H9 (cell line): ENCODE measurements around the gene DOCK1. TPM values are rescaled to one million over a fixed set of nuclear protein-coding genes. Genes with fewer than 3 reads are reported as not detected.

ENCODE experiments used
- DNase-seq: peaks from one replicate; pipeline ENCODE4 v3.0.0-alpha.2; 2017
- H2AFZ ChIP-seq: one replicate; pipeline ENCODE4 v1.6.1; 2013; ENCODE audit warnings: mild to moderate bottlenecking, low read length, control low read depth, moderate library complexity
- H2AK5ac ChIP-seq: 2 replicates; pipeline ENCODE4 v1.6.1; 2013; ENCODE audit warnings: low read length, control low read depth, mixed read lengths; ENCODE audit not compliant: insufficient read length
- H2BK120ac ChIP-seq: one replicate; pipeline ENCODE4 v1.6.1; 2013; ENCODE audit warnings: low read depth, mild to moderate bottlenecking, low read length, control low read depth, inconsistent platforms; ENCODE audit not compliant: poor library complexity, severe bottlenecking
- H2BK12ac ChIP-seq: 2 replicates; pipeline ENCODE4 v1.6.1; 2013; ENCODE audit warnings: low read length, control low read depth, mixed read lengths, low read depth; ENCODE audit not compliant: insufficient read length
- H2BK15ac ChIP-seq: 2 replicates; pipeline ENCODE4 v1.6.1; 2013; ENCODE audit warnings: low read depth, low read length, control low read depth
- H2BK20ac ChIP-seq: one replicate; pipeline ENCODE4 v1.6.1; 2013; ENCODE audit warnings: low read depth, mild to moderate bottlenecking, low read length, control low read depth, inconsistent platforms; ENCODE audit not compliant: poor library complexity, severe bottlenecking
- H2BK5ac ChIP-seq: 2 replicates; pipeline ENCODE4 v1.6.1; 2013; ENCODE audit warnings: low read length, control low read depth, mixed read lengths; ENCODE audit not compliant: insufficient read length
- H3K14ac ChIP-seq: 2 replicates; pipeline ENCODE4 v1.6.1; 2013; ENCODE audit warnings: low read length, control low read depth; ENCODE audit not compliant: insufficient read depth
- H3K18ac ChIP-seq: 2 replicates; pipeline ENCODE4 v1.6.1; 2013; ENCODE audit warnings: low read depth, mild to moderate bottlenecking, mixed read lengths, low read length, control low read depth; ENCODE audit not compliant: insufficient read length
- H3K23ac ChIP-seq: 2 replicates; pipeline ENCODE4 v1.6.1; 2013; ENCODE audit warnings: low read length, control low read depth, mixed read lengths, low read depth; ENCODE audit not compliant: insufficient read length
- H3K23me2 ChIP-seq: 2 replicates; pipeline ENCODE4 v1.6.1; 2013; ENCODE audit warnings: low read depth, mild to moderate bottlenecking, mixed read lengths, low read length, control low read depth; ENCODE audit not compliant: insufficient read length, poor library complexity, severe bottlenecking
- H3K27ac ChIP-seq: 2 replicates; pipeline ENCODE4 v1.5.1; 2013; ENCODE audit warnings: low read length, control low read depth, mixed read lengths, low read depth; ENCODE audit not compliant: insufficient read length
- H3K27me3 ChIP-seq: 2 replicates; pipeline ENCODE4 v1.6.1; 2013; ENCODE audit warnings: low read length, control low read depth, inconsistent platforms; ENCODE audit not compliant: insufficient read depth
- H3K4ac ChIP-seq: 2 replicates; pipeline ENCODE4 v1.6.1; 2013; ENCODE audit warnings: low read depth, mild to moderate bottlenecking, control low read depth, inconsistent platforms, low read length, moderate library complexity
- H3K4me1 ChIP-seq: 2 replicates; pipeline ENCODE4 v1.6.1; 2013; ENCODE audit warnings: low read length, control low read depth, inconsistent platforms; ENCODE audit not compliant: insufficient read depth
- H3K4me2 ChIP-seq: 2 replicates; pipeline ENCODE4 v1.6.1; 2013; ENCODE audit warnings: low read length, control low read depth, mixed read lengths; ENCODE audit not compliant: insufficient read length, insufficient read depth
- H3K56ac ChIP-seq: 2 replicates; pipeline ENCODE4 v1.6.1; 2013; ENCODE audit warnings: low read depth, mild to moderate bottlenecking, mixed read lengths, low read length, control low read depth; ENCODE audit not compliant: insufficient read length
- H3K79me1 ChIP-seq: 2 replicates; pipeline ENCODE4 v1.6.1; 2013; ENCODE audit warnings: low read depth, mild to moderate bottlenecking, moderate library complexity, low read length, control low read depth, inconsistent platforms; ENCODE audit not compliant: insufficient read depth, poor library complexity, severe bottlenecking
- H3K79me2 ChIP-seq: 2 replicates; pipeline ENCODE4 v1.6.1; 2013; ENCODE audit warnings: low read length, control low read depth, inconsistent platforms; ENCODE audit not compliant: insufficient read depth
- H3K9ac ChIP-seq: 2 replicates; pipeline ENCODE4 v1.6.1; 2013; ENCODE audit warnings: low read length, control low read depth, mixed read lengths; ENCODE audit not compliant: insufficient read length; ENCODE audit errors: extremely low read depth
- H3K9me3 ChIP-seq: one replicate; pipeline ENCODE4 v1.6.1; 2013; ENCODE audit warnings: low read depth, low read length, inconsistent platforms; ENCODE audit not compliant: control insufficient read depth
- H3T11ph ChIP-seq: one replicate; pipeline ENCODE4 v1.6.1; 2013; ENCODE audit warnings: mild to moderate bottlenecking, low read length, control low read depth, inconsistent platforms
- H4K20me1 ChIP-seq: one replicate; pipeline ENCODE4 v1.6.1; 2013; ENCODE audit not compliant: control insufficient read depth, insufficient read length, insufficient read depth
- H4K5ac ChIP-seq: 2 replicates; pipeline ENCODE4 v1.6.1; 2013; ENCODE audit warnings: low read depth, mild to moderate bottlenecking, mixed read lengths, low read length, control low read depth; ENCODE audit not compliant: insufficient read length
- H4K8ac ChIP-seq: replicated peaks from 2 replicates; pipeline ENCODE4 v1.6.1; 2013; ENCODE audit warnings: low read length, control low read depth, mixed read lengths, low read depth; ENCODE audit not compliant: insufficient read length
- H4K91ac ChIP-seq: 2 replicates; pipeline ENCODE4 v1.6.1; 2013; ENCODE audit warnings: low read depth, mild to moderate bottlenecking, moderate library complexity, mixed read lengths, low read length, control low read depth; ENCODE audit not compliant: insufficient read length
- H3K27ac Mint-ChIP-seq, 3 experiments: 2 replicates in 2 of 3; 3 replicates in 1 of 3; pipeline ENCODE4 v1.8.0; 2020 to 2021; ENCODE audit warnings: mixed read lengths in 3 of 3, mild to moderate bottlenecking in 1 of 3, moderate library complexity in 1 of 3
- H3K27me3 Mint-ChIP-seq: 2 replicates; pipeline ENCODE4 v1.8.0; 2021; ENCODE audit warnings: low read depth, mild to moderate bottlenecking, moderate library complexity, mixed read lengths
- H3K36me3 Mint-ChIP-seq, 3 experiments: 2 replicates in 2 of 3; 3 replicates in 1 of 3; pipeline ENCODE4 v1.8.0; 2020 to 2021; ENCODE audit warnings: low read depth in 3 of 3, mixed read lengths in 3 of 3; ENCODE audit not compliant: insufficient read depth in 1 of 3
- H3K4me1 Mint-ChIP-seq, 2 experiments: 2 replicates each; pipeline ENCODE4 v1.8.0; 2020; ENCODE audit warnings: mixed read lengths in 2 of 2
- H3K4me3 Mint-ChIP-seq, 2 experiments: 2 replicates in 1 of 2; 3 replicates in 1 of 2; pipeline ENCODE4 v1.8.0; 2020 to 2021; ENCODE audit warnings: mild to moderate bottlenecking in 2 of 2, mixed read lengths in 2 of 2, moderate library complexity in 1 of 2
- H3K9me3 Mint-ChIP-seq, 2 experiments: 2 replicates in 1 of 2; 3 replicates in 1 of 2; pipeline ENCODE4 v1.8.0; 2020; ENCODE audit warnings: mild to moderate bottlenecking in 2 of 2, mixed read lengths in 2 of 2, moderate library complexity in 1 of 2
- CTCF ChIP-seq: fragments of 200-600 bp; sonication (generic); conservative IDR thresholded peaks from 3 replicates; pipeline ENCODE4 v1.8.0; 2021; ENCODE audit warnings: antibody characterized with exemption, mild to moderate bottlenecking
- WGBS: extraction: QIAGEN DNeasy Blood & Tissue Kit; methylation state at CpG from one replicate; pipeline ENCODE4 v1.1.7; 2013; ENCODE audit warnings: missing lambda C conversion rate, low lambda C conversion rate, mixed read lengths; ENCODE audit not compliant: insufficient read length; ENCODE audit errors: extremely low coverage; 5-methylcytosine and 5-hydroxymethylcytosine counted together
- total RNA-seq: library from RNA; stranded (reverse); gene quantifications from 2 replicates; pipeline ENCODE4 v1.2.1, GENCODE V29; 2021

The DOCK1 gene
- total RNA-seq, 1 experiment from 2014 or later, result 57.0 TPM

- no peak overlapping the region for H3K23ac ChIP-seq
- no peak overlapping the region for H3T11ph ChIP-seq
- no peaks in the 10 kb centered on the region for H3K27me3 Mint-ChIP-seq
- H3K4me1 ChIP-seq, result no peaks in the 10 kb centered on the region
- H3K79me1 ChIP-seq, result no peaks in the 10 kb centered on the region
- no peak overlapping the region for H3K27ac Mint-ChIP-seq
- H2AFZ ChIP-seq, result no peak overlapping the region
- H3K4me3 Mint-ChIP-seq, result no peak overlapping the region
- no peak for TF ChIP-seq CTCF
- H3K56ac ChIP-seq, result no peak overlapping the region
- H3K36me3 Mint-ChIP-seq, result peaks cover 11 to 23% (median 18%) of the 10 kb centered on the region in 3 experiments
- H2AK5ac ChIP-seq, result no peak overlapping the region
- no peak overlapping the region for H3K27ac ChIP-seq
- H3K9me3 Mint-ChIP-seq, result peaks cover 11 to 18% of the 10 kb centered on the region in 2 experiments
- no peaks in the 10 kb centered on the region for H3K27me3 ChIP-seq
- no peak overlapping the region for H3K4me2 ChIP-seq
- H4K91ac ChIP-seq, result no peak overlapping the region
- no peaks in the 10 kb centered on the region for H4K20me1 ChIP-seq
- H2BK12ac ChIP-seq, result no peak overlapping the region
- no peak overlapping the region for H2BK15ac ChIP-seq
- H3K18ac ChIP-seq, result no peak overlapping the region
- peaks cover 0 to 8% of the 10 kb centered on the region in 2 experiments; a peak in 3 of 4 replicates for H3K4me1 Mint-ChIP-seq
- H3K9ac ChIP-seq, result no peak overlapping the region
- no peak overlapping the region; the same call in 1 of the 2 replicates for H3K14ac ChIP-seq
- H3K23me2 ChIP-seq, result no peaks in the 10 kb centered on the region
- H3K9me3 ChIP-seq, result no peaks in the 10 kb centered on the region
- no peak overlapping the region for H2BK20ac ChIP-seq
- H3K4ac ChIP-seq, result no peak overlapping the region
- no peak overlapping the region for H2BK5ac ChIP-seq
- no peak overlapping the region for H2BK120ac ChIP-seq
- no CpG with 5 or more reads among the region's 11 CpGs for WGBS
- no peak overlapping the region for H4K8ac ChIP-seq
- no peak for DNase-seq
- no peaks in the 10 kb centered on the region for H3K79me2 ChIP-seq
- H4K5ac ChIP-seq, result no peak overlapping the region
Measured at GRCh38 chr10:127259347-127259746, 354.1 kb downstream of the DOCK1 start.
